GM06990 (cell line): ENCODE results near the gene PRR11.
"Not testable (repeated sequence)": the region's sequence is repeated elsewhere in the genome, so short reads cannot be mapped to it uniquely, and the experiment has no call there.

ENCODE experiments used
- DNase-seq: peaks from one replicate; pipeline ENCODE4 v3.0.0-alpha.2; 2011; ENCODE audit not compliant: insufficient read length; ENCODE audit errors: extremely low read depth
- H3K27me3 ChIP-seq: replicated peaks from 2 replicates; pipeline ENCODE4 v1.6.0; 2011; ENCODE audit warnings: low read length; ENCODE audit not compliant: control insufficient read depth, insufficient read depth
- H3K36me3 ChIP-seq: 2 replicates; pipeline ENCODE4 v1.5.1; 2011; ENCODE audit warnings: low read length; ENCODE audit not compliant: control insufficient read depth, insufficient read depth
- H3K4me3 ChIP-seq: replicated peaks from 2 replicates; pipeline ENCODE4 v1.5.1; 2011; ENCODE audit warnings: low read depth, mild to moderate bottlenecking, control low read depth, low read length
- TF ChIP-seq, protein P1 (sequence below): IDR thresholded peaks from 2 replicates; pipeline ENCODE4 v1.5.1; 2011; ENCODE audit warnings: low read length, control low read depth, mild to moderate bottlenecking, inconsistent platforms; ENCODE audit not compliant: insufficient read depth, poor library complexity, severe bottlenecking

Gene PRR11

DNA sequence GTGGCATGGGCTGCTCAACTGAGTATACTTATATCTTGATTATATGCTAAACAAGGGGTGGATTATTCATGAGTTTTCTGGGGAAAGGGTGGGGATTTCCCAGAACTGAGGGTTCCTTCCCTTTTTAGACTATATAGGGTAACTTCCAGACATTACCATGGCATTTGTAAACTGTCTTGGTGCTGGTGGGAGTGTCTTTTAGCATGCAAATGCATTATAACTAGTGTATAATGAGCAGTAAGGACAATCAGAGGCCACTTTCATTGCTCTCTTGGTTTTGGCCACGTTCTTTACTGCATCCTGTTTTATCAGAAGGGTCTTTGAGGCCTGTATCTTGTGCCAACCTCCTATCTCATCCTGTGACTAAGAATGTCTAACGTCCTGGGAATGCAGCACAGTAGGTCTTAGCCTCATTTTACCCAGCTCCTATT lies 12.0 kb downstream of the PRR11 start:
- TF ChIP-seq, protein P1, sequence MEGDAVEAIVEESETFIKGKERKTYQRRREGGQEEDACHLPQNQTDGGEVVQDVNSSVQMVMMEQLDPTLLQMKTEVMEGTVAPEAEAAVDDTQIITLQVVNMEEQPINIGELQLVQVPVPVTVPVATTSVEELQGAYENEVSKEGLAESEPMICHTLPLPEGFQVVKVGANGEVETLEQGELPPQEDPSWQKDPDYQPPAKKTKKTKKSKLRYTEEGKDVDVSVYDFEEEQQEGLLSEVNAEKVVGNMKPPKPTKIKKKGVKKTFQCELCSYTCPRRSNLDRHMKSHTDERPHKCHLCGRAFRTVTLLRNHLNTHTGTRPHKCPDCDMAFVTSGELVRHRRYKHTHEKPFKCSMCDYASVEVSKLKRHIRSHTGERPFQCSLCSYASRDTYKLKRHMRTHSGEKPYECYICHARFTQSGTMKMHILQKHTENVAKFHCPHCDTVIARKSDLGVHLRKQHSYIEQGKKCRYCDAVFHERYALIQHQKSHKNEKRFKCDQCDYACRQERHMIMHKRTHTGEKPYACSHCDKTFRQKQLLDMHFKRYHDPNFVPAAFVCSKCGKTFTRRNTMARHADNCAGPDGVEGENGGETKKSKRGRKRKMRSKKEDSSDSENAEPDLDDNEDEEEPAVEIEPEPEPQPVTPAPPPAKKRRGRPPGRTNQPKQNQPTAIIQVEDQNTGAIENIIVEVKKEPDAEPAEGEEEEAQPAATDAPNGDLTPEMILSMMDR, result no peak
- Histone ChIP-seq H3K4me3 (no peak overlapping the region), H3K36me3 (peaks cover 3% of the 10 kb centered on the region; the same call in 1 of the 2 replicates), H3K27me3 (no peaks in the 10 kb centered on the region)
- DNase-seq, result no peak

DNA sequence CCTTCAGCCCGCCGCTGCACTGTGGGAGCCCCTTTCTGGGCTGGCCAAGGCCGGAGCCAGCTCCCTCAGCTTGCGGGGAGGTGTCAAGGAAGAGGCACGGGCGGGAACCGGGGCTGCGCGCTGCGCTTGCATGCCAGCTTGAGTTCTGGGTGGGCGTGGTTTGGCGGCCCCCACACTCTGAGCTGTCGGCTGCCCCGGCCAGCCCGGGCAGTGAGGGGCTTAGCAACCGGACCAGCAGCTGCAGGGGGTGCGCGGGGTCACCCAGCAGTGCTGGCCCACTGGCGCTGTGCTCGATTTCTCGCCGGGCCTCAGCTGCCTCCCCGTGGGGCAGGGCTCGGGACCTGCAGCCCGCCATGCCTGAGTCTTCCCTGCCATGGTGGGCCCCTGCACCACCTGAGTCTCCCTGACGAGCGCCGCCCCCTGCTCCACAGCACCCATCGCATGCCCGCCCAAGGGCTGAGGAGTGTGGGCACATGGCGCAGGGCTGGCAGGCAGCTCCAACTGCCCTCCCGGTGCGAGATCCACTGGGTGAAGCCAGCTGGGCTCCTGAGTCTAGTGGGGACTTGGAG lies 17.0 kb downstream of the PRR11 start:
- H3K36me3 ChIP-seq, result peaks cover 3% of the 10 kb centered on the region
- TF ChIP-seq, protein P1, result no peak

DNA sequence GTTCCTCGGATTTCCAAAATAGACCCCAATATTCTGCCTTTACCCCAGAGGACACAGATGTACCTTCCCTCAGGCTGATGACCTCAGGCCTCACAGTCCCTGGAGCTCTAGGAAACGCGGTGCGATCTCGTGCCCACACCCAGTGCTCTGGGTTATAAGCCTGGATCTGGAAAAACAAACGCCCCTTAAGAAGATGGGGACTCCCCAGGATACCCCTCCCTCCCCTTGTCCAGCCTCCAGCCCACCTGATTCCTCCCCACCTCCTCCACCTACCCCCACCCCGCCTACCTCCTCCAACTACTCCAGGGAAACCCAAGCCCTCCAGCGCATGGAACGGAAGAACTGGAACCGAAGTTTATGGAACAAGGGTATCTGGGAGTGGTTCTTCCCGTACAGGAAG lies 19.1 kb downstream of the PRR11 start:
- Histone ChIP-seq H3K27me3 (no peaks in the 10 kb centered on the region), H3K36me3 (peaks cover 3% of the 10 kb centered on the region), H3K4me3 (no peak overlapping the region)
- TF ChIP-seq, protein P1, result no peak
- DNase-seq, result no peak

More for the DNA sequence above, 17.0 kb downstream of the PRR11 start:
- H3K4me3 ChIP-seq, result no peak overlapping the region
- no peak for DNase-seq
- H3K27me3 ChIP-seq, result no peaks in the 10 kb centered on the region

DNA sequence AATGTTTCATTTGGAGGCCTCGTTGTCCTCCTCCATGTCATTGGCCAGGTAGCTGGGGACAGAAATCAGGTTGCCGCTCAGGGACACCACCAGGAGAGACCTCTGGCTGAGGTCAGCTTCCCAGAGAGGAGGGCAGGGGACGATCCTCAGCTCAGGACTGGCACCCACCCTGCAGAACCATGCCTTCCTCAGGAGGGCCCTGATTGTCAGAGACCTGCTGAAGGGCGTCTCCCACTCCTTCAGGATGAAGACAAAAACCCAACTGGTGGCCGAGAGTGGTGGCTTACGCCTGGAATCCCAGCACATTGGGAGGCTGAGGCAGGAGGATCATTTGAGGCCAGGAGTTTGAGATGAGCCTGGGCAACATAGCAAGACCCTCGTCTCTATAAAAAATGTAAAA lies 19.5 kb downstream of the PRR11 start:
- no peak for DNase-seq
- peaks cover 3% of the 10 kb centered on the region for H3K36me3 ChIP-seq
- no peak overlapping the region for H3K4me3 ChIP-seq
- H3K27me3 ChIP-seq, result no peaks in the 10 kb centered on the region
- TF ChIP-seq, protein P1, result no peak

DNA sequence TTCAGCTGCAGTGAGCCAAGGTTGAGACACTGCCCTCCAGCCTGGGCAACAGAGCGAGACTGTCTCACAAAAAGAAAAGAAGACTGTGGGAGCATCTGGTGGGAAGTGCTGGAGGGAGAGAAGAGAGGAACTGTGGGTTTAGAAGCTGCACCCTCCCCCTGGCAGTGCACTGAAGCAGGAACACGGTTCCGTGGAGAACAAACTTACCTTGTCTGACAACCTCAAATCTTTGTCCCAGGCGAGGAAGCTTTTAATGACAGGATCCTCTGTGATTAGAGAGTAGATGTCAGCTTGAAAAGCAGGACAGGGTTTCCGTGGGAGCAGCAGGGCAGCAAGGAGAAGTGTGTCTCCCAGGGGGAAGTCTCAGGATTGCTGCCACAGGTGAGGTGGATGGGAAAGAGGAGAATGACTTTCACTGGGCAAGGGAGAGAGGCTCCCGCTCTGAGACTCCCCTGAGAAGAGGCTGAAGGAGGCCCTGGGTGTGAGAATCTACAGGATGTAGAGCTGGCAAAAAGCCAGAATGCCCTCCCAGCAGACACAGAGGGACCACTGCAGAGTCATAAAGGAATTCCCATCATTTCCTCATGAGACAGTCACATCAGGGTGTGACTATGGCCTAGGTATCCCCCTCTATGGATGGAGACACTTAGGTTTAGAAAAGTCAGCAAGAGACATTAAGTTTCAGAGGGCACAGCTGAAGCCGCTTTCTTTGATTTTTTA lies 22.9 kb downstream of the PRR11 start:
- TF ChIP-seq, protein P1, result no peak

DNA sequence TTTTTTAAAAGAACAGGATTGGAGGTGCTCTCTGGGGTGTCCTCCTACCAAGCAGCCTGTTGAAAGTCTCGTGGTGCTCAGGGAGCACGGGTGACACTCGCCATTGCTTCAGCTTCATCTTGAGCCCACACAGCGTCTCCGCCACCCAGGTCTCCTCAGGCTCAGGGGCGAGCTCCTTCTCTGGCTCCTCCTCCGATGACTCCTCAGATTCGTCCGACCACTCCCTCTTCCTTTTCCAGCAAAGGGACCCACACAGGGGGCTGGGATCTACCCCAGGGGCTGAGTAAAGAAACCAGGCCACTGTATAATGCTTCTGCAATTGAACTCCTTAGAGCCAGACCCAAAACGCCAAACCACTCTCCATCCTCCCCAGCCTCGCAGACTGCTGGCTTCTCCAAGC lies 24.1 kb downstream of the PRR11 start:
- not testable (repeated sequence) for H3K27me3 ChIP-seq

More for the DNA sequence above, 22.9 kb downstream of the PRR11 start:
- no peaks in the 10 kb centered on the region; the same call in none of the 2 replicates for H3K36me3 ChIP-seq
- no peak for DNase-seq
- H3K4me3 ChIP-seq, result no peak overlapping the region
- H3K27me3 ChIP-seq, result no peaks in the 10 kb centered on the region

More for the DNA sequence above, 24.1 kb downstream of the PRR11 start:
- DNase-seq, H3K36me3 ChIP-seq, H3K4me3 ChIP-seq: not testable (repeated sequence)
